ENCODE data around the gene DNAAF2. TPM values are rescaled to one million over a fixed set of nuclear protein-coding genes. Genes with fewer than 3 reads are reported as not detected.

Gene DNAAF2
- total and polyA plus RNA-seq, 2 of the 13 experiments (the other 11 are each of a cell fraction or from before 2014, with no cell fraction given): 6.1 to 13.6 TPM

DNA sequence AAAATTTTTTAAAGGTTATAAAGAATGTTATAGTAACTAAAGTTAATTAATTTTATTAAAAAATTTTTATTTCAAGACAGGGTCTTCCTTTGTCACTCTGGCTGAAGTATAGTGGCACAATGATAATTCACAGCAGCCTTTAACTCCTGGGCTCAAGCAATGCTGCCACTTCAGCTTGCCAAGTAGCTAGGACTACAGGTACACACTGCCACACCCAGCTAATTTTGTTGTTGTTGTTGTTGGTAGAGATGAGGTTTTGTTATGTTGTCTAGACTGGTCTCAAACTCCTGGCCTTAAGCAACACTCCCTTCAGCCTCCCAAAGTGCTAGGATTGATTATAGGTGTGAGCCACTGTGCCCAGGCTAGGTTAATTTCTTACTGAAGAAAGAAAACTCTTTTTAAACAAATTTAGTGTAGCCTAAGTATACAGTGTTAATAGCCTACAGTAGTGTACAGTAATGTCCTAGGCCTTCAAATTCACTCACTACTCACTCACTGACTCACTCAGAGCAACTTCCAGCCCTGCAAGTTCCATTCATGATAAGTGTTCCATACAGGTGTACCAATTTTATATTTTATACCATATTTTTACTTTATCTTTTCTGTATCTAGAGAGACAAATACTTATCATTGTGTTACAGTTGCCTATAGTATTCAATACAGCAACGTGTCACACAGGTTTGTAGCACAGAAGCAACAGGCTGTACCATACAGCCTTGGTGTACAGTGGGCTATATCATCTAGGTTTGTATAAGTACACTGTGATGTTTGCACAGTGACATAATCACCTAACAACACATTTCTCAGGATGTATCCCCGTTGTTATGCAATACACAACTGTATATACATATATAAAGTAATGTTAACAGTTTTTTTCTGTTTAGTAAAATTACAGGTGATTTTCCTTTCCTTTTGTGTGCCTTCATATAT lies 24.7 kb upstream of the DNAAF2 start (continued):
- TF ChIP-seq, protein P1, sequence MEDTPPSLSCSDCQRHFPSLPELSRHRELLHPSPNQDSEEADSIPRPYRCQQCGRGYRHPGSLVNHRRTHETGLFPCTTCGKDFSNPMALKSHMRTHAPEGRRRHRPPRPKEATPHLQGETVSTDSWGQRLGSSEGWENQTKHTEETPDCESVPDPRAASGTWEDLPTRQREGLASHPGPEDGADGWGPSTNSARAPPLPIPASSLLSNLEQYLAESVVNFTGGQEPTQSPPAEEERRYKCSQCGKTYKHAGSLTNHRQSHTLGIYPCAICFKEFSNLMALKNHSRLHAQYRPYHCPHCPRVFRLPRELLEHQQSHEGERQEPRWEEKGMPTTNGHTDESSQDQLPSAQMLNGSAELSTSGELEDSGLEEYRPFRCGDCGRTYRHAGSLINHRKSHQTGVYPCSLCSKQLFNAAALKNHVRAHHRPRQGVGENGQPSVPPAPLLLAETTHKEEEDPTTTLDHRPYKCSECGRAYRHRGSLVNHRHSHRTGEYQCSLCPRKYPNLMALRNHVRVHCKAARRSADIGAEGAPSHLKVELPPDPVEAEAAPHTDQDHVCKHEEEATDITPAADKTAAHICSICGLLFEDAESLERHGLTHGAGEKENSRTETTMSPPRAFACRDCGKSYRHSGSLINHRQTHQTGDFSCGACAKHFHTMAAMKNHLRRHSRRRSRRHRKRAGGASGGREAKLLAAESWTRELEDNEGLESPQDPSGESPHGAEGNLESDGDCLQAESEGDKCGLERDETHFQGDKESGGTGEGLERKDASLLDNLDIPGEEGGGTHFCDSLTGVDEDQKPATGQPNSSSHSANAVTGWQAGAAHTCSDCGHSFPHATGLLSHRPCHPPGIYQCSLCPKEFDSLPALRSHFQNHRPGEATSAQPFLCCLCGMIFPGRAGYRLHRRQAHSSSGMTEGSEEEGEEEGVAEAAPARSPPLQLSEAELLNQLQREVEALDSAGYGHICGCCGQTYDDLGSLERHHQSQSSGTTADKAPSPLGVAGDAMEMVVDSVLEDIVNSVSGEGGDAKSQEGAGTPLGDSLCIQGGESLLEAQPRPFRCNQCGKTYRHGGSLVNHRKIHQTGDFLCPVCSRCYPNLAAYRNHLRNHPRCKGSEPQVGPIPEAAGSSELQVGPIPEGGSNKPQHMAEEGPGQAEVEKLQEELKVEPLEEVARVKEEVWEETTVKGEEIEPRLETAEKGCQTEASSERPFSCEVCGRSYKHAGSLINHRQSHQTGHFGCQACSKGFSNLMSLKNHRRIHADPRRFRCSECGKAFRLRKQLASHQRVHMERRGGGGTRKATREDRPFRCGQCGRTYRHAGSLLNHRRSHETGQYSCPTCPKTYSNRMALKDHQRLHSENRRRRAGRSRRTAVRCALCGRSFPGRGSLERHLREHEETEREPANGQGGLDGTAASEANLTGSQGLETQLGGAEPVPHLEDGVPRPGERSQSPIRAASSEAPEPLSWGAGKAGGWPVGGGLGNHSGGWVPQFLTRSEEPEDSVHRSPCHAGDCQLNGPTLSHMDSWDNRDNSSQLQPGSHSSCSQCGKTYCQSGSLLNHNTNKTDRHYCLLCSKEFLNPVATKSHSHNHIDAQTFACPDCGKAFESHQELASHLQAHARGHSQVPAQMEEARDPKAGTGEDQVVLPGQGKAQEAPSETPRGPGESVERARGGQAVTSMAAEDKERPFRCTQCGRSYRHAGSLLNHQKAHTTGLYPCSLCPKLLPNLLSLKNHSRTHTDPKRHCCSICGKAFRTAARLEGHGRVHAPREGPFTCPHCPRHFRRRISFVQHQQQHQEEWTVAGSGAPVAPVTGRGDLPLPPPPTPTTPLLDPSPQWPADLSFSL (CRISPR knock-in tag; IDR thresholded peaks at IDR 0.05): peak; percentile 83; the same call in 1 of the 2 replicates
- no peak for TF ChIP-seq KLF11 (CRISPR knock-in tag; IDR thresholded peaks at IDR 0.05)
- TF ChIP-seq ARNTL (CRISPR knock-in tag; IDR thresholded peaks at IDR 0.05): no peak; the same call in 1 of the 2 replicates
- TF ChIP-seq FOXO1 (CRISPR knock-in tag; IDR thresholded peaks at IDR 0.05): peak; percentile 22; the same call in 1 of the 2 replicates
- no peak for TF ChIP-seq ZNF569 (CRISPR knock-in tag; IDR thresholded peaks at IDR 0.05; ENCODE audit: borderline replicate concordance)
- no peak for TF ChIP-seq FOXC1 (CRISPR knock-in tag; IDR thresholded peaks at IDR 0.05; ENCODE audit: borderline replicate concordance)
- TF ChIP-seq REPIN1 (CRISPR knock-in tag; IDR thresholded peaks at IDR 0.05; ENCODE audit: borderline replicate concordance, low read depth): no peak
- TF ChIP-seq, protein P2, sequence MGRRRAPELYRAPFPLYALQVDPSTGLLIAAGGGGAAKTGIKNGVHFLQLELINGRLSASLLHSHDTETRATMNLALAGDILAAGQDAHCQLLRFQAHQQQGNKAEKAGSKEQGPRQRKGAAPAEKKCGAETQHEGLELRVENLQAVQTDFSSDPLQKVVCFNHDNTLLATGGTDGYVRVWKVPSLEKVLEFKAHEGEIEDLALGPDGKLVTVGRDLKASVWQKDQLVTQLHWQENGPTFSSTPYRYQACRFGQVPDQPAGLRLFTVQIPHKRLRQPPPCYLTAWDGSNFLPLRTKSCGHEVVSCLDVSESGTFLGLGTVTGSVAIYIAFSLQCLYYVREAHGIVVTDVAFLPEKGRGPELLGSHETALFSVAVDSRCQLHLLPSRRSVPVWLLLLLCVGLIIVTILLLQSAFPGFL (CRISPR knock-in tag; IDR thresholded peaks at IDR 0.05): no peak
- TF ChIP-seq CREB1 (IDR thresholded peaks at IDR 0.05): peak; percentile 57; the same call in 1 of the 2 replicates
- TF ChIP-seq CREB1 (CRISPR knock-in tag; IDR thresholded peaks at IDR 0.05): peak; percentile 63
- TF ChIP-seq NR1H2 (CRISPR knock-in tag; IDR thresholded peaks at IDR 0.05; ENCODE audit: borderline replicate concordance, low read depth): no peak
- TF ChIP-seq, protein P3, sequence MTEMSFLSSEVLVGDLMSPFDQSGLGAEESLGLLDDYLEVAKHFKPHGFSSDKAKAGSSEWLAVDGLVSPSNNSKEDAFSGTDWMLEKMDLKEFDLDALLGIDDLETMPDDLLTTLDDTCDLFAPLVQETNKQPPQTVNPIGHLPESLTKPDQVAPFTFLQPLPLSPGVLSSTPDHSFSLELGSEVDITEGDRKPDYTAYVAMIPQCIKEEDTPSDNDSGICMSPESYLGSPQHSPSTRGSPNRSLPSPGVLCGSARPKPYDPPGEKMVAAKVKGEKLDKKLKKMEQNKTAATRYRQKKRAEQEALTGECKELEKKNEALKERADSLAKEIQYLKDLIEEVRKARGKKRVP (CRISPR knock-in tag; IDR thresholded peaks at IDR 0.05): 0 out of 4 replicates have a peak, but pooled peaks of 1 of the 2 experiments have one; percentile 19
- TF ChIP-seq ZNF383 (CRISPR knock-in tag; IDR thresholded peaks at IDR 0.05; ENCODE audit: borderline replicate concordance): no peak
- no peak for TF ChIP-seq ZNF557 (CRISPR knock-in tag; IDR thresholded peaks at IDR 0.05)
- TF ChIP-seq, protein P4, sequence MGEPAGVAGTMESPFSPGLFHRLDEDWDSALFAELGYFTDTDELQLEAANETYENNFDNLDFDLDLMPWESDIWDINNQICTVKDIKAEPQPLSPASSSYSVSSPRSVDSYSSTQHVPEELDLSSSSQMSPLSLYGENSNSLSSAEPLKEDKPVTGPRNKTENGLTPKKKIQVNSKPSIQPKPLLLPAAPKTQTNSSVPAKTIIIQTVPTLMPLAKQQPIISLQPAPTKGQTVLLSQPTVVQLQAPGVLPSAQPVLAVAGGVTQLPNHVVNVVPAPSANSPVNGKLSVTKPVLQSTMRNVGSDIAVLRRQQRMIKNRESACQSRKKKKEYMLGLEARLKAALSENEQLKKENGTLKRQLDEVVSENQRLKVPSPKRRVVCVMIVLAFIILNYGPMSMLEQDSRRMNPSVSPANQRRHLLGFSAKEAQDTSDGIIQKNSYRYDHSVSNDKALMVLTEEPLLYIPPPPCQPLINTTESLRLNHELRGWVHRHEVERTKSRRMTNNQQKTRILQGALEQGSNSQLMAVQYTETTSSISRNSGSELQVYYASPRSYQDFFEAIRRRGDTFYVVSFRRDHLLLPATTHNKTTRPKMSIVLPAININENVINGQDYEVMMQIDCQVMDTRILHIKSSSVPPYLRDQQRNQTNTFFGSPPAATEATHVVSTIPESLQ (CRISPR knock-in tag; conservative IDR thresholded peaks at IDR 0.05): no peak
- TF ChIP-seq, protein P5, sequence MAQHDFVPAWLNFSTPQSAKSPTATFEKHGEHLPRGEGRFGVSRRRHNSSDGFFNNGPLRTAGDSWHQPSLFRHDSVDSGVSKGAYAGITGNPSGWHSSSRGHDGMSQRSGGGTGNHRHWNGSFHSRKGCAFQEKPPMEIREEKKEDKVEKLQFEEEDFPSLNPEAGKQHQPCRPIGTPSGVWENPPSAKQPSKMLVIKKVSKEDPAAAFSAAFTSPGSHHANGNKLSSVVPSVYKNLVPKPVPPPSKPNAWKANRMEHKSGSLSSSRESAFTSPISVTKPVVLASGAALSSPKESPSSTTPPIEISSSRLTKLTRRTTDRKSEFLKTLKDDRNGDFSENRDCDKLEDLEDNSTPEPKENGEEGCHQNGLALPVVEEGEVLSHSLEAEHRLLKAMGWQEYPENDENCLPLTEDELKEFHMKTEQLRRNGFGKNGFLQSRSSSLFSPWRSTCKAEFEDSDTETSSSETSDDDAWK (CRISPR knock-in tag; IDR thresholded peaks at IDR 0.05): no peak
